HG03095 (cell line): ENCODE results near the gene RANBP3L.
A peak's percentile ranks its signal among the peaks of the same experiment; 100 is the strongest.
"Not testable (repeated sequence)": the region's sequence is repeated elsewhere in the genome, so short reads cannot be mapped to it uniquely, and the experiment has no call there.

ENCODE experiments used
- ATAC-seq: cut with Tn5 transposase; IDR thresholded peaks from one replicate; pipeline ENCODE4 v1.9.1; 2021; ENCODE audit warnings: moderate library complexity; ENCODE audit not compliant: unreplicated experiment

The RANBP3L gene, protein sequence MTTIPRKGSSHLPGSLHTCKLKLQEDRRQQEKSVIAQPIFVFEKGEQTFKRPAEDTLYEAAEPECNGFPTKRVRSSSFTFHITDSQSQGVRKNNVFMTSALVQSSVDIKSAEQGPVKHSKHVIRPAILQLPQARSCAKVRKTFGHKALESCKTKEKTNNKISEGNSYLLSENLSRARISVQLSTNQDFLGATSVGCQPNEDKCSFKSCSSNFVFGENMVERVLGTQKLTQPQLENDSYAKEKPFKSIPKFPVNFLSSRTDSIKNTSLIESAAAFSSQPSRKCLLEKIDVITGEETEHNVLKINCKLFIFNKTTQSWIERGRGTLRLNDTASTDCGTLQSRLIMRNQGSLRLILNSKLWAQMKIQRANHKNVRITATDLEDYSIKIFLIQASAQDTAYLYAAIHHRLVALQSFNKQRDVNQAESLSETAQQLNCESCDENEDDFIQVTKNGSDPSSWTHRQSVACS

DNA sequence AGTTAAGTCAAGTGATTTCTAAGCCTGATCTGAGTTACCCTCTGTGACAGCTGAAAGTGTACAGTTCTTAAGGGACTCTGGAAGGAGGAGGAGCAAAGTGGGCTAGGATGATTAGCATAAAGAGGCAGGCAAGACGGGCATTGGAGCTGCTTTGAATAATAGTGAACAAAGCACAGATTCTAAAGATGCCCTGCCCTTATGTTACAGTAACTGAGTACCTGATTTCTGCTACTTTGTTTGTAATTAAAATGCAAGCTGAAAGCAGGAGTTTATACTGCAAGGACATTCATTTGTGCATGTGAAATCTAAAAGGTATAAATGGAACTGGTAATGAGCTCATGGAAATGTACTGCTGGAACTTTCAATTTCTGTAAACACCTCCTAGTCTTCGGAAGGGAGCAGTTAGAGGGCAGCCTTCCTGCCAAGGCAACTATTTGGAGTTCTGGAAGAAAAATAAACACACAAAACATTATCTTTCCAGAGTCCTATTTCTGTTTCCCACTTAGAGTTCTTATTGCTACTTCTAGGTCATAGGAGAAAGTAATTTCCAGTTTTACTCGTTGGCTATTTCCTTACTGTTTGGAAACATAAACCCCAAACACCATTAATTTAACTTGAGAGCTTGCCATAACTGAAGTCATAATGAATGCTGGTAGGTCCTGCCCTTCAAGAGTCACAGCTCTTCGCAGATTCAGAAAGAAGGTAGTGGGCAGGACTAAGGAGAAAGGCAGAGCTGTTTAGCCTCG lies at the start of gene RANBP3L:
Gene RANBP3L (minus strand): TSS at position 45 of the 746 bp plus-strand sequence. CDS start 486 bp downstream, outside the sequence.
- no peak for ATAC-seq

DNA sequence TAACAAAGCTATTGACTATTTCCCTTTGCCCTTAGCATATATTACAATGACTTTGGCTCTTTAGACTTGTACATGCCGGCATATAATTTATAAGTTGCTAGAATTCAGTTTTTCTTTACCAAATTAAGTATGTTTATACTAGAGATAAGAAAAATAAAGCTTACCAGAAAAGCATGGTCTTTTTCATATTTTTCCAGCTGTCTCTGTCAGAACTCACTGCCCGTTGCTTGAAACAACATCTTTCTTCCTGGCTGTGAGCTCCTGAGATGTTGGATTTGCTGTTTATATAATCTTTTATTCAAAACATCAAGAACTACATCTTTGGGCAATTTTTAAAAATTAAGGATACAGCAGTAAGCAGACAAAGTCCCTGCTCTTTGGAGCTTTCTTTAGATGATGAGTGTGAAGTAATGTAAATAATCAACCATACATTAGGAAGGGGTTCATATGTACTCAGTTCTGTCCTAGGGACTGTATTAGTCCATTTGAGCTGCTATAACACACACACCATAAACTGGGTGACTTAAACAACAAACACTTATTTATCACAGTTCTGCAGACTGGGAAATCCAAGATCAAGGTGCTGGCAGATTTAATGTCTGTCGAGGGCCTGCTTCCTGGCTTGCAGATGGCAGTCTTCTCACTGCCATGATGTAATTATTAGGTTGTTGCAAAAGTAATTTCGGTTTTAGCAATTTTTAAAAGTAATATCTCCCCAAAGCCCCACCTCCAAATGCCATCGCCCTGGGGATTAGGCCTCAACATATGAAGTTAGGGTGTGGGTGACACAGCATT lies 45.4 kb upstream of the RANBP3L start:
- ATAC-seq: no peak

DNA sequence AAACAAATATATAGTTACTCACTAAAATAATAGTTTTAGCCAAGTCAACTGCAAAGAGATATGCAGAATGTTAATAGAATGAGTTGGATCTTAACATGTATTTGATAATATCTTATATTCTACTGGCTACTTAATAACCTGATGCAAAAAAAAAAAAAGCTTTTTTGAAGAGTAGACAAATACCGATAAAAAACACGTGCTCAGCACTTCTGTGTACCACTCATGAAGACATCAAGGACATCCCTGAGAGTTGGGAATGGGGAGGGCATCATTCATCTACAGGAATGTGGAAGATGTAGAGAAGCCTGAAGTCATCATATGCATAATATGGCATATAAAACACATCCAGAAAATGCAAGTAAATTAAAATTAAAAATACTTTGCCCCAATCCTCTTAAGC lies 43.2 kb upstream of the RANBP3L start:
- no peak for ATAC-seq

DNA sequence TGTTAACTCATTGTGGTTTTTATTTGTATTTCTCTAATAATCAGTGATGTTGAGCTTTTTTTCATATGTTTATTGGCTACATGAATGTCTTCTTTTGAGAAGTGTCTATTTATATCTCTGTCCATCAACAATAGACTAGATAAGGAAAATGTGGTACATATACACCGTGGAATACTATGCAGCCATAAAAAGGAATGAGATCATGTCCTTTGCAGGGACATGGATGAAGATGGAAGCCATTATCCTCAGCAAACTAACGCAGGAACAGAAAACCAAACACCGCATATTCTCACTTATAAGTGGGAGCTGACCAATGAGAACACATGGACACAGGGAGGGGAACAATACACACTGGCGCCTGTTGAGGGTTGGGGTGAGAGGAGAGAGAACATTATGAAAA lies 40.0 kb upstream of the RANBP3L start:
- ATAC-seq: not testable (repeated sequence)

DNA sequence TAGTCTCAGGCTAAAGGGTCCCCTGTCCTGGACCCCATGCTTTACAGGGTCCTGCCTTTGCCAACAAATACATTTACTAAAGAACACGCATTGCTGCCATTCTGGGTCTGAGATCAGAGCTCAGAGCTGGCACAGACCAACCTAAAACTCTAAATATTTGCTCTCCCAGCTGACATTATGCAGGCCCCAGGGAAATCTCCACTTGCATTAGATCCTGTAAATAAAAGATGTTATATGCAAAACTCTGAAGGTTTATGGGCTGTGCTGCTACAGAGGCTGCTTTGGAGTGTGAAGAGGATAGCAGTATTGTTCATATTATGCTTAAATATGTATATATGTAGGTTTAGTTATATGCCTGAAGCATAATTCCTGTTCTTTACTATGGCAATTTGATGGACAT lies 35.9 kb upstream of the RANBP3L start:
- ATAC-seq: no peak

DNA sequence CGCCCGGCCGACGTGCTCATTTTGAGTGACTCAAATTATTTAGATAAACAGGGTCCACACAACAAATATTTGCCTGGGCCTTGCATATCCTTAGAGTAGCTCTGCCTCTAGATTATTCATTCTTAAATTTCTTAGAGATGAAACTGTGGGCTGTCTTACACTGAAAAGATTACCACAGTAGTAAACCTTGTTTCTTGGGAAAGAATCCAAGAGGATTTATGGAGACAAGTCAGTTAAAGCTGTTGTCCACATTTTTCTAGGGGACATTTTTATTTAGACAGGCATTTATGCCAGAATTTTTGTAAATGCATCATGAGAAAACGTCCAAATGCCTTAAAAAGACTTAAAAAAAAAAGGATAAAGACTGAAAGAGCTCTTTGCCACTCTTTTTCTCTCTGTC lies 32.6 kb upstream of the RANBP3L start:
- no peak for ATAC-seq

DNA sequence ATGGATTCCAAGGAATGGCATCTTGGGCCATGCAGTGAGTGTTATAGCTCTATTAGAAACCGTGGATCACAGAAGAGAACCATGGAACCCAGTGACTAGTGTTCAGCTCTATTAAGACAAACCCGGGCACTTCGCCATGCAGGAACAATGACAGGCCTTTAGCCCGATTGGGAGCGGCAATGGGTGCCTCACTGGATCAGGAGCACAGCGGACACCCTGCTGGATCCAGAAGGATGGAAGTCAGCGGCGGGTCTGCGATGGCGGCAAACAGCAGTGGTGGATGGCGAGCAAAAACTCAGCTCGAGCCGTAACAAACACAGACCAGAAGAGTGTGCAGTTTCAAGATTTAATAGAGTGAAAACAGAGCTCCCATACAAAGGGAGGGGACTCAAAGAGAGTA lies 31.0 kb upstream of the RANBP3L start:
- ATAC-seq: not testable (repeated sequence)

DNA sequence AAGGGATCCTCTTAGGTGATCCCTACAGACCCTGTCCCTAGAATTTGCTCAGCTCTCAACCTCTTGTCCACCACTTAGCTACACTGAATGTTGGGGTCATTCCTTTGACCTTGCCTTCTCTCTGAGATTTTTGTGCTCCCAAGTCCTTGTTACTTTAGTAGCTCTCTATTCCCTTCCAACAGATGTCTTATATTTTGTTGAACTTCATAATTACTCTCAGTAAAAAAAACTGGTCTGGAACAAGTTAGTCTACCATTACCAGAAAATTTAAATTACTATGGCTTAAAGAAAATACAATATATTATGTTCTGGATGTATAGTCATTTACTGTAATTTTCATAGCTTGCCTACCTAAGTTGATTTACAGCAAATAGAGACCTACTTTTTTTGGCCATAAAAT lies 23.5 kb upstream of the RANBP3L start:
- ATAC-seq: no peak

DNA sequence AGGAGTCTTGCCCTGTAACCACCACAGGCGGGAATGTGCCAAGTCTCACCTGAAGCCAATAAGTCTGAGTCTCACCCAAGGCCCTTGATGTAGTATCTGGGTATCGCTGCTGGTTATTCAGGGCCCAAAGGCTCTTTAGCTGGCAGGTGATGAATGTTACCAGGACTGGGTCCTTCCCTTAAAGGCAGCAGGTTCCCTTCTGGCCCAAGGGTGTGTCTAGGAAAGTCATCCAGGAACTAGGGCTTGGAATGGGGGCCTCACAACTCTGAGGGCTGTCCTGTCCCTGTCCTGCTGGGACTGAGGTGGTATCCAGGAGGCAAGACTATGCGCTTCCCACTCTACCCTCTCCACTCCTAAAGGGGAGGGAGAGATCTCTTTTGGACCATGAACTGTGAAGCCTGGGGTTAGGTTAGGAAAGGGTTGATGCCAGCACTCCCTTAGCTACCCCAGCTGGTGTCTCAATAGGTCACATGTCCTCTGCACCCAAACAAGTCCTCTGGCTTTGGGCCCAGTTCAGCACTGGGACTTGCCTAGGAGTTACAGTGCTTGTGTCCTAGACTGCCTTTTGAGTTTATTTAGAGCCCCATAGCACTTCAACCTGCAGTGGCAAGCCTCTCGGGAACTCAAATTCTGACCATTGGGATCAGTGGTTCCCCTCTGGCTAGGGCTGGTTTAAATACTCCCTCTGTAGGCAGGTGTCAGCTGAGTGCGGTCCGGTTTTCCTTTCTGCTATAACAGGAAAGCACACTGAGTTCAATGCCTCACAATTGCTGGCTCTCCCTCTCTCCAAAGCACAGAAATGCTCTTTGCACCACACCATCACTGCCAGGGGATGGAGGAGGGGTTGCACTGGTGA lies 22.5 kb upstream of the RANBP3L start:
- no peak for ATAC-seq

DNA sequence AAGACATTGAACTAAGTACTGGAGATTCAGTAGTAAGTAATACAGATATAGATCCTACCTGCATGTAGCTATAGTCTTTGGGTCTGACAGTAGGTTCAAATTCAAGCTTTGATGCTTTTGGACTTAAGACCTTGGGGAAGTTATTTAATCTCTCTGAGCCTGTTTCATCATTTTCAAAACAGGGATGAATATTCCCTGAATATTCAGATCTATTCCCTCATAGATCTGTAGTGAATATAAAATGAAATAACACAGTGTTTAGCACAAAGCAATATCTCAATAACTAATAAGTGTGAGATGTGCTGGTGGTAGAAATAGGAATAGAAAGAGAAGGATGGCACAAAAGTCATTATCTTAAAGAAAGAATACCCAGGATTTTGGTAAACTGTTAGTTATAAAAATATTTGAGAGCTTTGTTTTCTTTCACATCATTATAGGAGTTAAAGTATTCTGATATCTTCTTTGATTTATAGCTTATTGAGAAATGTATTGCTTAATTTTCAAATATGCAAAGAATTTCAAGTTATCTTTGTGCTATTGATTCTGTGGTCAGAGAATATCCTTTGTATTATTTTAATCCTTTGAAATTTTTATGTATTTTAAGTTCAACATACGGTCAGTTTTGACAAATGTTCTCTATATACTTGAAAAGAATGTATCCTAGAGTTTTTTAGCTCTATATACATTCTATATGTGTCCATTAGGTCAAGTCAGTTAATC lies 11.4 kb upstream of the RANBP3L start:
- no peak for ATAC-seq

DNA sequence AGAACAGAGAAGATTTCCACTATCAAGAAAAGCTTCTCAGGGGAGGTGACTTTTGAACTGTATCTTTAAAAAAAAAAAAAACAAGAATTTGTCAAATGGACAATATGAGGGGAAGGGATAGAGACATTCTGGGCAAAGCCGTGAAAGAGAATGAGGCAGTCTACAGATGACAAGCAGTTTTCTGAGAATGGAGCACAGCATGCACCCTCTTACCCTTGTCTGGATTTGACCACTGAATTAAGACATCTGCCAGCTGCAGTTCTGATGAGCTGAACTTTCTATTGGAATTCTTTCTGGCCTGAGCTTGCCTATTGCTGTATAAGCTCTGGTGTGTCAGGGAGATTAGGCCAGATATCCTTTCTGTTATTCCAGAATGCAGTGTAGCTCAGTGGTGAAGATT lies 10.3 kb upstream of the RANBP3L start:
- no peak for ATAC-seq

DNA sequence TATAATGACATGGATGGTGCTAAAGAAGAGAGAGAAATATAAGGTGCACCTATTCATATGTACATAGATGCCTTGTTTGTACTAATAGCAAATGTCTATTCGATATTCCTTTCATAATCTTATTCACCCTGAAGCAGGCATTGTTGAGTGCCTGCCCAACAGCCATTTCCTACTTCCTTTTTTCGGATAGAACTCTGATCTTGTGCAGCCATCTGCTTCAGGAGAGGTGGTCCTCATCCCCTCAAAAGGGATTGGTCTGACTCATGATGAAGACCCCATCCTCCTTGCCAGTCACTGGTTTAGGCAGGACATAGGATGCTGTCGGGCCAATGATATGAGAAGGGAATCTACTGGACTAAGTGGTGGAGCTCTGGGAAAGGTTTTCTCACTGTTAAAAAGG lies 8.4 kb upstream of the RANBP3L start:
- ATAC-seq: no peak

DNA sequence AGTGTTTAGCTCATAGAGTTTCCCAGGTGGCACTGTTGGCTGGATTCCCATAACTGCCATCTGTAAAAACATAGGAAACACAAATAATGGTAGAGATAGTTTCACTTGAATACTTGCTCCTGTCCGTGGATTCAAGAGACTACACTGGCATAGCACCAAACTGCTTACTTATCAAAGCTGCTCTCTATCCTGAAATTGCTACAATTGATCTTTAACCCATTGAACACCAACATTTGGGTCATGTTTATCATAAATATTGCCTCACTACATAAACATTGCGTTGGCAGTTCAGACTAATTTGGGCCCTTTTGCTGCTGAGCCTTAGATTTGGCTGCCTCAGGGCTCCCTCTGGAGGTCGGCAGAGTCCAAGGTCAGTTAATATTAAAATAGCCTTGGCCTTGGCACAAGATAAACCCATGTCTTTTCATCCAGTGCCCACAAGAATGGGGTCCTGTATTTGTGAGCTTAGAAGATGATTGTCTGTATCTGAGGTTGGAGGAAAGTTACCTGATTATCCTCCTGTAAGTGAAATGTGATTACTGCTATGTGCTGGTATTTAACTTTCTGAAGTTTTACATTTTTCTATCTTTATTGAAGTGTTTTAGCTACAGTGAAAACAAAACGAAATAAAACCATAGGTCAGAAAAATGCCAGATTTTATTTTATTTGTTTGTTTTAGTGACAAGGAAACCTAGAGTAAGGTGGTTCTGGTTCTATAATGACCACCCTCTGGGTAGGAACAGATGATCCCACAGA lies 4.0 kb upstream of the RANBP3L start:
- peak; percentile 70 for ATAC-seq

DNA sequence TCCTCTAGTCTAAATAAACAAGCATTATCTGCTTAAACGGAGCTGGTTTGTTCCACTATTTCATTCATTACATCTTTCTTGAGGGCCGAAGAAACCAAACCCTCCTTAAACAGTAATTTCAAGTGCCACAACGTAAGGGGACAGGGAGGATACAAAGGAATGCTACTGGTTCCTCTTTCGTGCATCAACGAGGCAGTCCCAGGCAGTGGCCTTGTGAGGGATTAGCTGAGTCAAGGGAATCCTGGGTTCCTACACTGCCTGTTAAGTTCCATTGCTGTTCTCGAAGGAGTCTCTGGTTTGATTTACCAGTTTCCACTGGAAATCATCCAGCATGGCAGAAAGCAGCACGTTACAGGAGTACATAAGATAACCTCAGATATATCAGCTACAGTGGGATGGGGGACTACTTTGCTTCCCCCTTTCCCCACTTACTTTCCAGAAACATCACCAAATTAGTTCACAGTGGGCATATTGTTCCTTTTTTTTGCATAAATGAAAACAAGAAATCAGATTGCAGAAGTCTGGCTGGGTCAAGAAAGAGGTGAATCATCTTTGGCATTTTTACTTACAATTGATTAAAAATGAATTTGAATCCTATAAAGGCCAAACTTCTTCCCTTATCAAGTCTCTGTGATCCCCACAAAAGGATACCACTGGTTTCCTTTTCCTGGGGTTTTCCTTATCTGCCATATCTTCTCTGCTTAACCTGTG lies 2.5 kb upstream of the RANBP3L start:
- ATAC-seq: no peak

DNA sequence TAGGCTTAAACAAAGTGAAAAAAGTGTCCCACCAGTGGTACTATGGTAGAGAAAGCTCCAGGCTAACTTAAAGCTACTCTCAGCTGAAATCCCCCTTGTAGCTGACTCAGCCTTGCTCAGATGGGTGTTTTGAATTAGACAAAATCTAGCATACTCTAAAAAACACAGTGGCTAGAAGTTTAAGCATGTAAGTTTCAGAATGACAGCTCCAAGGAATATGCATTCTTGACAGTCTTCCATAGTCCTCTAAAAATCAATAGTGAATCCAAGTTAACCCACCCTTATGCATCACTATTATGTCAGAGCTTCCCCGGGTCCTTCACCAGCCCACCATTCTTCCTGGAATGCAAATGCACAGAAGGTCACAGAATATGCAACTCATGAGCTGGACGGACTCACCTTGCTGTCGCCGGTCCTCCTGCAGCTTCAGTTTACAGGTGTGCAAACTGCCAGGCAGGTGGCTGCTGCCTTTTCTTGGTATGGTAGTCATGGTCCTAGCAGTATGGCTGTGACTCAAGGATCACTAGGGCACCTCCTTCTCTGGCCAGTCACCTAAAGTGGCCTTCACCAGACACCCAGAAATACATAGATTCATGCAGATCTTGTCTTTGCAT lies 668 bp downstream of the RANBP3L start:
- ATAC-seq: no peak

DNA sequence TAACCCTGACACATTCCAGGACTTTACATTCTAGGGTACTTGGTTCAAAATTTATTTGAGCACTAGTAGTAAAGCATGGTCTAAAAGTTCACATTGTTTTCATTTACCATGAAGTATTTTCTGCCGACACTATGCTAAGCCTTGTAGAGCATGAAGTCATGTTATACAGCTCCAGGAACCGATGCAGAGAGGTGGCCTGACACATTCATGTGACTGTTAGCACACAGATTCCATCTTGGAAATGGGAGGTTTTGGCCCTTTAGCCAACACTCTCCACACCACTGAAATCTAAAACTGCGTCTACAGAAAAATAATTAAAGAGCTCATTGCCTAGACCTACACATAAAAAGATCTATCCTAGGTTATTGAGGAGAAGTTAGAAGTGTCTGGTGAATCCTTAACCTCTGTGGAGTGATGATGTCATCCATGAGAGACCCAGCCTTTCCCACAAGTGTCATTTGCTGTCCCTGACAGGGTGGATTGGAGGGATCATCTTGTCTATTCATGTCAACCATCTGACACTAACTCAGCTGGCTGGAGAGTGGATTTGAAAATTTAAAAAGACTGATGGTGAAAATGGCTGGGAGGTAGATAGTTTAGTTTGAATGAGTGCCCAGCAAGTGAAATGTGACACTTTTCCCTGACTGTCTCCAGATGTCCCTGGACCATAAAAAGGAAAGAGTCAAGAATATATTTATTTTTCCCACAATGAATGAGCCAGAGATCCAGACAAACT lies 1.3 kb downstream of the RANBP3L start:
- ATAC-seq: no peak

DNA sequence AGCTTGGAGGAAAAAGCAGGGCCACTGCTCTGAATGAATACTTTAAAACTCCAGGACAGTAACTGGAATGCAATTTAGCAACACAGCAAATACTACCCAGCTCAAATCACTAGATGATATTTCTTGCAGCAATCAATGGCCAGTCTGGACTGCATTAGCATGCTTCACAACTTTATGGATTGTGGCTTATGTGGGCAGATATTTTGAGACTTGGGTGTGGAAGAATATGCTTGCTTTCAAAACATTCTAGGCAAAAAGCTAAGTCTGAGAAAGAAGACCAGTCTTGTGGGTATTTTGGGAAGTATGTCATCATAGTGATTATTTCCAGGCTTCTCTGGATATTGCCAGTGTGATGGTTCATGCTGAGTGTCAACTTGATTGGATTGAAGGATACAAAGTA lies 3.1 kb downstream of the RANBP3L start:
- no peak for ATAC-seq
